Fibroblast of lung (primary cell): ENCODE results near the gene RNF220. TPM values are rescaled to one million over a fixed set of nuclear protein-coding genes. Genes with fewer than 3 reads are reported as not detected.
A peak's percentile ranks its signal among the peaks of the same experiment; 100 is the strongest.

Source experiments
- DNase-seq, 2 donors: peaks; one replicate each; pipeline versions ENCODE4 v3.0.0 to v3.0.0-alpha.2; 2010; ENCODE audit warnings: low read depth in 2 of 2
- H2AFZ ChIP-seq: 2 replicates; pipeline ENCODE4 v1.5.1; 2012; ENCODE audit warnings: low read length, control low read depth, inconsistent platforms
- H3K27ac ChIP-seq: 2 replicates; pipeline ENCODE4 v1.5.1; 2011; ENCODE audit warnings: low read length, control low read depth; ENCODE audit not compliant: insufficient read depth
- H3K27me3 ChIP-seq: 2 replicates; pipeline ENCODE4 v1.5.1; 2011; ENCODE audit warnings: mild to moderate bottlenecking, low read length; ENCODE audit not compliant: control insufficient read depth, insufficient read depth
- H3K36me3 ChIP-seq: 2 replicates; pipeline ENCODE4 v1.5.1; 2011; ENCODE audit warnings: low read length; ENCODE audit not compliant: control insufficient read depth, insufficient read depth
- H3K4me1 ChIP-seq: 2 replicates; pipeline ENCODE4 v1.5.1; 2011; ENCODE audit warnings: low read length; ENCODE audit not compliant: control insufficient read depth, insufficient read depth; ENCODE audit errors: extremely low read depth
- H3K4me2 ChIP-seq: 2 replicates; pipeline ENCODE4 v1.5.1; 2011; ENCODE audit warnings: low read length, control low read depth; ENCODE audit not compliant: insufficient read depth; ENCODE audit errors: extremely low read depth
- H3K4me3 ChIP-seq, 4 experiments: fragments of 200-600 bp in 1 of 4; sonication (generic) in 1 of 4; replicated peaks in 1 of 4; 2 replicates each; pipeline ENCODE4 v1.5.1; 2011 to 2016; ENCODE audit warnings: low read length in 4 of 4, low read depth in 3 of 4, mild to moderate bottlenecking in 3 of 4, control low read depth in 2 of 4, inconsistent platforms in 1 of 4, mixed read lengths in 1 of 4; ENCODE audit not compliant: insufficient read depth in 1 of 4; ENCODE audit errors: control extremely low read depth in 1 of 4
- H3K79me2 ChIP-seq: 2 replicates; pipeline ENCODE4 v1.5.1; 2012; ENCODE audit warnings: mild to moderate bottlenecking, low read length, inconsistent platforms; ENCODE audit not compliant: control insufficient read depth, insufficient read depth
- H3K9ac ChIP-seq: 2 replicates; pipeline ENCODE4 v1.5.1; 2011; ENCODE audit warnings: mild to moderate bottlenecking, low read length, control low read depth; ENCODE audit not compliant: insufficient read depth
- H3K9me3 ChIP-seq: 2 replicates; pipeline ENCODE4 v1.5.1; 2012; ENCODE audit warnings: low read depth, low read length; ENCODE audit not compliant: control insufficient read depth, insufficient read depth
- H4K20me1 ChIP-seq: 2 replicates; pipeline ENCODE4 v1.5.1; 2011; ENCODE audit warnings: low read length; ENCODE audit not compliant: control insufficient read depth, insufficient read depth; ENCODE audit errors: extremely low read depth
- EZH2 ChIP-seq: IDR thresholded peaks from 2 replicates; pipeline ENCODE4 v1.5.1; 2012; ENCODE audit warnings: low read length, control low read depth, mild to moderate bottlenecking; ENCODE audit errors: missing control alignments
- polyA plus RNA-seq, 2 donors: library from polyadenylated mRNA; depleted of rRNA in 1 of 2; stranded (reverse) in 1 of 2; unstranded in 1 of 2; fragments of >200 nt; gene quantifications; 2 replicates each; pipeline ENCODE4 v1.2.1, GENCODE V29; 2011 to 2012; ENCODE audit warnings: missing spikeins in 1 of 2
- total RNA-seq: library from RNA; depleted of rRNA; stranded (reverse); fragments of >200 nt; gene quantifications from 2 replicates; pipeline ENCODE4 v1.2.1, GENCODE V29; 2014
- TF ChIP-seq, protein P1 (sequence below), 2 donors: IDR thresholded peaks in 1 of 2; conservative IDR thresholded peaks in 1 of 2; 1 replicate in 1 of 2; 2 replicates in 1 of 2; pipeline ENCODE4 v1.5.1; 2011 to 2012; ENCODE audit warnings: low read length in 2 of 2, control low read depth in 1 of 2, inconsistent platforms in 1 of 2, low read depth in 1 of 2, mild to moderate bottlenecking in 1 of 2

The RNF220 gene
- total and polyA plus RNA-seq, 2 donors (not counting 1 experiment from before 2014, with no cell fraction given) = 42.3 to 52.0 TPM

DNA sequence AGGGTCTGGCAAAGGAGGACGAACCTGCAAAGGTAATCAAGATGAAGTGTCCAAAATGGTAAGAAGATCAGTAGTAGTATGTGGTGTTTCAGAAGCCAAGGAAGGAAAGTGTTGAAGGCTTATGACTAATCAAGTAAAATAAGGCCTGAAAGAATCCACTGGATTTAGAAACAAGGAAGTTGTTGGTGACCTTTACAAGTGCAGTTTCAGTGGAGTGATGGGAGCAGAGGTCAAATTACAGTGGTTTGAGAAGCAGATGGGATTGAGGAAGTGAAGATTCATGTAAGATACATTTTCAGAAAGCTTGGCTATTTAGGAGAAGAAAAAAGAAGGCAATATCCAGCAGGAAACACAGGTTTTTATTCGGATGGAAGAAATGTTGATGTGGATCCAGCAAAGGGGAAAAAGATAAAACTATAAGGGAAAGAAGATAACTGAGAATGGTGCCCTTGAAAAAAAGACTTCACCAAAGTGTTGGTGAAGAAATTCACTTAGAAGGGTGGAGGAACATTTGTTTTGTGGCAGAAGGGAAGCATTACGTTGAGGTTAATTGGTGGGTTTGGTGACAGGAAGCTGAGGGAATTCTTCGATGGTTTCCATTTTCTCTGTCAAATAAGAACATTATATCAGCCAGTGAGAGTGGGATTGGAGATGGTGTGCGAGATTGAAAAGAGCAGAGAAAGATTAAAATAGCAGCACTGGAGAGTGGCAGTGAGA is 271.6 kb downstream of the RNF220 start:
- Histone ChIP-seq H3K4me1 (peaks cover 16% of the 10 kb centered on the region), H3K4me3 (no peak overlapping the region), H2AFZ (no peak overlapping the region), H3K4me2 (peak overlapping the region; percentile 60), H3K9ac (no peak overlapping the region), H3K79me2 (no peaks in the 10 kb centered on the region), H3K36me3 (no peaks in the 10 kb centered on the region), H3K9me3 (no peaks in the 10 kb centered on the region), H3K27me3 (no peaks in the 10 kb centered on the region), H4K20me1 (no peaks in the 10 kb centered on the region), H3K27ac (peak overlapping the region; percentile 76)
- TF ChIP-seq EZH2 = no peak
- TF ChIP-seq, protein P1, sequence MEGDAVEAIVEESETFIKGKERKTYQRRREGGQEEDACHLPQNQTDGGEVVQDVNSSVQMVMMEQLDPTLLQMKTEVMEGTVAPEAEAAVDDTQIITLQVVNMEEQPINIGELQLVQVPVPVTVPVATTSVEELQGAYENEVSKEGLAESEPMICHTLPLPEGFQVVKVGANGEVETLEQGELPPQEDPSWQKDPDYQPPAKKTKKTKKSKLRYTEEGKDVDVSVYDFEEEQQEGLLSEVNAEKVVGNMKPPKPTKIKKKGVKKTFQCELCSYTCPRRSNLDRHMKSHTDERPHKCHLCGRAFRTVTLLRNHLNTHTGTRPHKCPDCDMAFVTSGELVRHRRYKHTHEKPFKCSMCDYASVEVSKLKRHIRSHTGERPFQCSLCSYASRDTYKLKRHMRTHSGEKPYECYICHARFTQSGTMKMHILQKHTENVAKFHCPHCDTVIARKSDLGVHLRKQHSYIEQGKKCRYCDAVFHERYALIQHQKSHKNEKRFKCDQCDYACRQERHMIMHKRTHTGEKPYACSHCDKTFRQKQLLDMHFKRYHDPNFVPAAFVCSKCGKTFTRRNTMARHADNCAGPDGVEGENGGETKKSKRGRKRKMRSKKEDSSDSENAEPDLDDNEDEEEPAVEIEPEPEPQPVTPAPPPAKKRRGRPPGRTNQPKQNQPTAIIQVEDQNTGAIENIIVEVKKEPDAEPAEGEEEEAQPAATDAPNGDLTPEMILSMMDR (conservative IDR thresholded peaks at IDR 0.05 in 1 of 2, IDR thresholded peaks at IDR 0.05 in 1 of 2; ENCODE audit: low read depth in 1 of 2, low read length in 2 of 2) = no peak
- DNase-seq = peak; percentile 56 to 81

DNA sequence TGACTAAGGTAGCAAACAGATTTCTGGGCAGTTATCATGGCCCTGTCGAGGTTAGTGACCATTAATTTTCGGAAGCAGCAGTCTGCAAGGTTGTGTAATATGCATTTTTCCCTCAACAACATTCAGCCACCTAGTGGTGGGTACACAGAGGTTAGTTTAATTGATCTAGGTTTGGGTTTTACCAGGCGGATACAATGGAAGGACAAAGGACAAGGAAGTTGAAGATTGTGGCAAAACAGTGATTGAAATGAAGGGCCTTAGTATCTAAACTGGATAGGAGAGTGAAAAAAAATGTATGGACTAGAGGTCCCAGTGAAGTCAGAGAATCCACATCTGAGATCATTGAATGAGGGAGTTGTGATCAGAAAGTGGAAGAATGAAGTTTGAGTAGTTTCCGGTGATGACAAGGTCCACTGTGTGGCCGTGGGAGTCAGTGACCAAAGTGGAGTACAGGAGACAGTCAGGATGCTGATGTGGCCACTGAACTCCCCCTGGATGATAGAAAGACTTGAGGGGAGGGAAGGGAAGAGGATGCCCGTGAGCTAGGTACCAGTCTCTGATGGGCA is 272.2 kb downstream of the RNF220 start:
- H3K27me3 ChIP-seq = no peaks in the 10 kb centered on the region

DNA sequence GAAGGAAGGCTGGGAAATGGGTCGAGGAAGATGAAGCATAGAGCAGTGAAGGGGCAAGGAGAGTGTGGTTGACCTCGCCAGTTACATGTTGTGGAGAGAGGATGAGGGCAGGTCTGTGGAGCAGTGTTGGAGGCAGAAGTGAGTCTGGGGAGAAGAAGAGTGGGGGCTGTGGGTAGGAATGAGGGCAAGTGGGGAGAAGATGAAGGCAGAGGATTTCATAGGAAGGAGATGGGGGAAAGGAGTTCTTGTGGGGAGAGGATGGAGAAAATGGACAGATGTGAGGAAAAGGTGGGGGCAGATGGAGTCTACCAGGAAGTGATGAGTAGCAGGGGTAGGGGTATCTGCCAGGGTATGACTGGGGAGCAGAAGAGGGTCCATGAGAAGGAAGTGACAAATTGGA is 273.1 kb downstream of the RNF220 start:
- no peaks in the 10 kb centered on the region for H3K27me3 ChIP-seq
- H3K4me3 ChIP-seq = no peak overlapping the region
- peaks cover 16% of the 10 kb centered on the region for H3K4me1 ChIP-seq
- no peaks in the 10 kb centered on the region for H3K79me2 ChIP-seq
- no peak overlapping the region for H3K27ac ChIP-seq
- TF ChIP-seq EZH2 = no peak
- TF ChIP-seq, protein P1 (conservative IDR thresholded peaks at IDR 0.05 in 1 of 2, IDR thresholded peaks at IDR 0.05 in 1 of 2; ENCODE audit: low read depth in 1 of 2, low read length in 2 of 2) = no peak
- H3K9ac ChIP-seq = no peak overlapping the region
- no peaks in the 10 kb centered on the region for H3K36me3 ChIP-seq
- no peaks in the 10 kb centered on the region for H4K20me1 ChIP-seq
- H3K9me3 ChIP-seq = no peaks in the 10 kb centered on the region
- no peak overlapping the region for H2AFZ ChIP-seq
- no peak for DNase-seq
- no peak overlapping the region for H3K4me2 ChIP-seq

More for the DNA sequence above, 272.2 kb downstream of the RNF220 start:
- H3K9me3 ChIP-seq = no peaks in the 10 kb centered on the region
- no peaks in the 10 kb centered on the region for H3K36me3 ChIP-seq
- TF ChIP-seq, protein P1 (conservative IDR thresholded peaks at IDR 0.05 in 1 of 2, IDR thresholded peaks at IDR 0.05 in 1 of 2; ENCODE audit: low read depth in 1 of 2, low read length in 2 of 2) = peak; percentile 40 to 57
- TF ChIP-seq EZH2 = no peak
- no peak overlapping the region for H3K9ac ChIP-seq
- H3K4me2 ChIP-seq = no peak overlapping the region
- no peaks in the 10 kb centered on the region for H3K79me2 ChIP-seq
- no peak overlapping the region for H2AFZ ChIP-seq
- no peak overlapping the region for H3K4me3 ChIP-seq
- H4K20me1 ChIP-seq = no peaks in the 10 kb centered on the region
- H3K27ac ChIP-seq = peak overlapping the region; percentile 76
- H3K4me1 ChIP-seq = peaks cover 16% of the 10 kb centered on the region
- DNase-seq = peak; percentile 51 to 73
